ENCODE measurements around the gene KIAA0513. TPM values are rescaled to one million over a fixed set of nuclear protein-coding genes. Genes with fewer than 3 reads are reported as not detected.

Gene KIAA0513
- total RNA-seq, 1 donor from 2014 or later: 6.1 TPM

GRCh38 chr16:85124636-85125346 is 97.2 kb downstream of the KIAA0513 start:
- Mint-ChIP-seq H3K27me3 (ENCODE audit: insufficient read depth, low read depth) (peaks cover 32% of the 10 kb centered on the region), H3K9me3 (peaks cover 2% of the 10 kb centered on the region), H3K36me3 (no peaks in the 10 kb centered on the region), H3K4me3 (no peak overlapping the region), H3K27ac (no peak overlapping the region), H3K4me1 (peaks cover 48% of the 10 kb centered on the region)
- Histone ChIP-seq H3K9me3 (ENCODE audit: low read depth) (no peaks in the 10 kb centered on the region), H3K9ac (no peak overlapping the region), H3K4me3 (no peak overlapping the region), H2AFZ (replicated peaks) (no peak overlapping the region), H3F3A (ENCODE audit: low read depth) (peaks cover 24% of the 10 kb centered on the region), H3K4me1 (peaks cover 21% of the 10 kb centered on the region), H4K20me1 (ENCODE audit: low read depth) (no peaks in the 10 kb centered on the region), H3K27me3 (no peaks in the 10 kb centered on the region), H3K4me2 (no peak overlapping the region), H3K27ac (no peak overlapping the region), H3K79me2 (ENCODE audit: low read depth) (no peaks in the 10 kb centered on the region), H3K36me3 (no peaks in the 10 kb centered on the region)
- no peak for DNase-seq (ENCODE audit: low spot score)
- no peak for TF ChIP-seq EZH2phosphoT487 (IDR thresholded peaks at IDR 0.05)
- no peak for TF ChIP-seq EZH2 (IDR thresholded peaks at IDR 0.05)
- no peak for TF ChIP-seq CTCF (IDR thresholded peaks at IDR 0.05)

GRCh38 chr16:85125570-85126393 is 98.2 kb downstream of the KIAA0513 start:
- TF ChIP-seq EZH2 (IDR thresholded peaks at IDR 0.05) (no peak), EZH2phosphoT487 (IDR thresholded peaks at IDR 0.05) (no peak), CTCF (IDR thresholded peaks at IDR 0.05) (no peak)
- no peaks in the 10 kb centered on the region for H3K36me3 Mint-ChIP-seq
- Histone ChIP-seq H3K9ac (no peak overlapping the region), H3K4me3 (no peak overlapping the region), H3K79me2 (ENCODE audit: low read depth) (no peaks in the 10 kb centered on the region), H3F3A (ENCODE audit: low read depth) (peaks cover 24% of the 10 kb centered on the region), H4K20me1 (ENCODE audit: low read depth) (no peaks in the 10 kb centered on the region), H3K27ac (no peak overlapping the region), H2AFZ (replicated peaks) (no peak overlapping the region), H3K36me3 (no peaks in the 10 kb centered on the region), H3K4me1 (peaks cover 25% of the 10 kb centered on the region), H3K27me3 (no peaks in the 10 kb centered on the region), H3K9me3 (ENCODE audit: low read depth) (no peaks in the 10 kb centered on the region), H3K4me2 (no peak overlapping the region)
- peaks cover 2% of the 10 kb centered on the region for H3K9me3 Mint-ChIP-seq
- peaks cover 32% of the 10 kb centered on the region for H3K27me3 Mint-ChIP-seq (ENCODE audit: insufficient read depth, low read depth)
- peaks cover 55% of the 10 kb centered on the region for H3K4me1 Mint-ChIP-seq
- no peak for DNase-seq (ENCODE audit: low spot score)
- H3K4me3 Mint-ChIP-seq: no peak overlapping the region
- no peak overlapping the region for H3K27ac Mint-ChIP-seq

- Histone ChIP-seq H3K9ac (no peak overlapping the region), H3K27ac (no peak overlapping the region), H3K4me2 (peak overlapping the region; percentile 68), H2AFZ (replicated peaks) (no peak overlapping the region), H3K4me3 (no peak overlapping the region), H3F3A (ENCODE audit: low read depth) (peaks cover 24% of the 10 kb centered on the region), H3K9me3 (ENCODE audit: low read depth) (no peaks in the 10 kb centered on the region), H3K4me1 (peaks cover 25% of the 10 kb centered on the region), H3K36me3 (no peaks in the 10 kb centered on the region), H3K27me3 (no peaks in the 10 kb centered on the region), H4K20me1 (ENCODE audit: low read depth) (no peaks in the 10 kb centered on the region), H3K79me2 (ENCODE audit: low read depth) (no peaks in the 10 kb centered on the region)
- H3K4me3 Mint-ChIP-seq: no peak overlapping the region
- H3K27ac Mint-ChIP-seq: no peak overlapping the region
- H3K4me1 Mint-ChIP-seq: peaks cover 57% of the 10 kb centered on the region
- H3K9me3 Mint-ChIP-seq: peaks cover 2% of the 10 kb centered on the region
- TF ChIP-seq EZH2 (IDR thresholded peaks at IDR 0.05) (no peak), EZH2phosphoT487 (IDR thresholded peaks at IDR 0.05) (no peak), CTCF (IDR thresholded peaks at IDR 0.05) (no peak)
- H3K36me3 Mint-ChIP-seq: no peaks in the 10 kb centered on the region
- H3K27me3 Mint-ChIP-seq (ENCODE audit: insufficient read depth, low read depth): peaks cover 29% of the 10 kb centered on the region
- no peak for DNase-seq (ENCODE audit: low spot score)
Observed at GRCh38 chr16:85126394-85126704, 98.8 kb downstream of the KIAA0513 start.

All from neural progenitor cell (in vitro differentiated cells).